Measurements from ENCODE around the gene EFCC1.
"Not testable (repeated sequence)": the region's sequence is repeated elsewhere in the genome, so short reads cannot be mapped to it uniquely, and the experiment has no call there.

The EFCC1 gene

GRCh38 chr3:129061888-129062834, 61.1 kb downstream of the EFCC1 start:
- no peak for DNase-seq
- in situ Hi-C loops (cut with MboI; ENCODE audit: low pct_unique_long_range_greater_than_20kb, low sequenced_read_pairs) = no loop called here

GRCh38 chr3:129063091-129063640, 62.1 kb downstream of the EFCC1 start:
- in situ Hi-C loops (cut with MboI; ENCODE audit: low pct_unique_long_range_greater_than_20kb, low sequenced_read_pairs) = no loop called here
- DNase-seq = no peak

GRCh38 chr3:129063841-129064482, 62.9 kb downstream of the EFCC1 start:
- in situ Hi-C loops (cut with MboI; ENCODE audit: low pct_unique_long_range_greater_than_20kb, low sequenced_read_pairs) = no loop called here
- DNase-seq = no peak

- in situ Hi-C loops (cut with MboI; ENCODE audit: low pct_unique_long_range_greater_than_20kb, low sequenced_read_pairs) = no loop called here
- DNase-seq = no peak
Observed at GRCh38 chr3:129065016-129065719, 64.1 kb downstream of the EFCC1 start.

- in situ Hi-C loops (cut with MboI; ENCODE audit: low pct_unique_long_range_greater_than_20kb, low sequenced_read_pairs) = no loop called here
- no peak for DNase-seq
Observed at GRCh38 chr3:129065720-129066073, 64.6 kb downstream of the EFCC1 start.

GRCh38 chr3:129067719-129068118, 66.6 kb downstream of the EFCC1 start:
- DNase-seq; in situ Hi-C loops (cut with MboI; ENCODE audit: low pct_unique_long_range_greater_than_20kb, low sequenced_read_pairs): not testable (repeated sequence)

GRCh38 chr3:129068291-129068886, 67.3 kb downstream of the EFCC1 start:
- no peak for DNase-seq
- in situ Hi-C loops (cut with MboI; ENCODE audit: low pct_unique_long_range_greater_than_20kb, low sequenced_read_pairs) = no loop called here

- DNase-seq; in situ Hi-C loops (cut with MboI; ENCODE audit: low pct_unique_long_range_greater_than_20kb, low sequenced_read_pairs): not testable (repeated sequence)
Observed at GRCh38 chr3:129069313-129070085, 68.4 kb downstream of the EFCC1 start.

- in situ Hi-C loops (cut with MboI; ENCODE audit: low pct_unique_long_range_greater_than_20kb, low sequenced_read_pairs) = no loop called here
- DNase-seq = peak; percentile 85
Observed at GRCh38 chr3:129070086-129070885, 69.2 kb downstream of the EFCC1 start.

GRCh38 chr3:129077222-129077621, 76.1 kb downstream of the EFCC1 start:
- no peak for DNase-seq
- in situ Hi-C loops (cut with MboI; ENCODE audit: low pct_unique_long_range_greater_than_20kb, low sequenced_read_pairs) = no loop called here

- in situ Hi-C loops (cut with MboI; ENCODE audit: low pct_unique_long_range_greater_than_20kb, low sequenced_read_pairs) = no loop called here
- DNase-seq = no peak
Observed at GRCh38 chr3:129078510-129078909, 77.4 kb downstream of the EFCC1 start.

GRCh38 chr3:129081503-129081902, 80.4 kb downstream of the EFCC1 start:
- DNase-seq = no peak
- in situ Hi-C loops (cut with MboI; ENCODE audit: low pct_unique_long_range_greater_than_20kb, low sequenced_read_pairs) = no loop called here

- in situ Hi-C loops (cut with MboI; ENCODE audit: low pct_unique_long_range_greater_than_20kb, low sequenced_read_pairs) = no loop called here
- no peak for DNase-seq
Observed at GRCh38 chr3:129082026-129082425, 80.9 kb downstream of the EFCC1 start.

GRCh38 chr3:129084501-129084900, 83.4 kb downstream of the EFCC1 start:
- no peak for DNase-seq
- in situ Hi-C loops (cut with MboI; ENCODE audit: low pct_unique_long_range_greater_than_20kb, low sequenced_read_pairs) = no loop called here

- no peak for DNase-seq
- in situ Hi-C loops (cut with MboI; ENCODE audit: low pct_unique_long_range_greater_than_20kb, low sequenced_read_pairs) = no loop called here
Observed at GRCh38 chr3:129085165-129085715, 84.1 kb downstream of the EFCC1 start.

- in situ Hi-C loops (cut with MboI; ENCODE audit: low pct_unique_long_range_greater_than_20kb, low sequenced_read_pairs) = no loop called here
- DNase-seq = no peak
Observed at GRCh38 chr3:129085818-129086217, 84.7 kb downstream of the EFCC1 start.

- in situ Hi-C loops (cut with MboI; ENCODE audit: low pct_unique_long_range_greater_than_20kb, low sequenced_read_pairs) = no loop called here
Observed at GRCh38 chr3:129087138-129087702, 86.1 kb downstream of the EFCC1 start.

More at GRCh38 chr3:129087138-129087702, 86.1 kb downstream of the EFCC1 start:
- DNase-seq = no peak

Data from KBM-7 (cell line).